ENCODE results near the gene NXN.

DNA sequence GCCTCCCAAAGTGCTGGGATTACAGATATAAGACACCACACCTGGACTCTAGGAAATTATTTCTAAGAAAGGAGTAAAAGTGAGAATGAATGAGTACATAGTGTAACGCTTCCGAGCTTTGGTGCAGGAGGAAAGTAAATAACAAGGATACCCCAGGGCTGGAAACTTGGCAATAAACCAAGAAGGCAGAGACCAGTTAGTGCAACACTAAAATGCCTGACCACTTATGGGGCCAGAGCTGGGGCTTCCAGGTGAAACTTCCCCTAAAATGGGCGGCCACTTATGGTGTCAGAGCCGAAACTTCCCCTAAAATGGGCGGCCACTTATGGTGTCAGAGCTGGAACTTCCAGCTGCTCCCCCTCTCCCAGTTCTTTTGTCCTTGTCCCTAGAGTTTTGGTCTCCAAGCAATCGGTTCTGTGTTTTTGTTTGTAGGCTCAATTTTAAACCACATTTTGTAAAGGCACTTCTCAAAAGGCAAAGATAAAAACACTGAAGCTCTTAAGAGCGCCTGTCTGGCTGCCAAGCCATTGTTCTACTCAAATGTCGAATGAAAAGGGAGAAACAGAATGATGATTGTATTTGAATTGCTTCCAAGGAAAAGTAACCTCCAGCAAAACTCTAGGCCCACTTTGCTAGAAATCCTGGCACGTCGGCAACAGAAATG is 63.9 kb downstream of the NXN start:
- no peak for TF ChIP-seq POLR2A (IDR thresholded peaks at IDR 0.05)
- TF ChIP-seq, protein P1, sequence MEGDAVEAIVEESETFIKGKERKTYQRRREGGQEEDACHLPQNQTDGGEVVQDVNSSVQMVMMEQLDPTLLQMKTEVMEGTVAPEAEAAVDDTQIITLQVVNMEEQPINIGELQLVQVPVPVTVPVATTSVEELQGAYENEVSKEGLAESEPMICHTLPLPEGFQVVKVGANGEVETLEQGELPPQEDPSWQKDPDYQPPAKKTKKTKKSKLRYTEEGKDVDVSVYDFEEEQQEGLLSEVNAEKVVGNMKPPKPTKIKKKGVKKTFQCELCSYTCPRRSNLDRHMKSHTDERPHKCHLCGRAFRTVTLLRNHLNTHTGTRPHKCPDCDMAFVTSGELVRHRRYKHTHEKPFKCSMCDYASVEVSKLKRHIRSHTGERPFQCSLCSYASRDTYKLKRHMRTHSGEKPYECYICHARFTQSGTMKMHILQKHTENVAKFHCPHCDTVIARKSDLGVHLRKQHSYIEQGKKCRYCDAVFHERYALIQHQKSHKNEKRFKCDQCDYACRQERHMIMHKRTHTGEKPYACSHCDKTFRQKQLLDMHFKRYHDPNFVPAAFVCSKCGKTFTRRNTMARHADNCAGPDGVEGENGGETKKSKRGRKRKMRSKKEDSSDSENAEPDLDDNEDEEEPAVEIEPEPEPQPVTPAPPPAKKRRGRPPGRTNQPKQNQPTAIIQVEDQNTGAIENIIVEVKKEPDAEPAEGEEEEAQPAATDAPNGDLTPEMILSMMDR (IDR thresholded peaks at IDR 0.05), result no peak
- TF ChIP-seq EP300 (IDR thresholded peaks at IDR 0.05), result no peak

Measured in ovary (tissue), 3 donors.